GM12874 (cell line): ENCODE results near the gene JARID2.

Source experiments
- CTCF ChIP-seq: IDR thresholded peaks from 2 replicates; pipeline ENCODE4 v1.5.1; 2011; ENCODE audit warnings: low read depth, mild to moderate bottlenecking, control low read depth, low read length, moderate library complexity; ENCODE audit not compliant: insufficient read depth

Gene JARID2

GRCh38 chr6:15264412-15264811, 18.5 kb downstream of the JARID2 start:
- no peak for TF ChIP-seq CTCF

GRCh38 chr6:15264902-15265761, 19.3 kb downstream of the JARID2 start:
- no peak for TF ChIP-seq CTCF

- TF ChIP-seq CTCF: no peak
Measured at GRCh38 chr6:15265787-15266186, 19.9 kb downstream of the JARID2 start.

GRCh38 chr6:15266423-15266996, 20.6 kb downstream of the JARID2 start:
- no peak for TF ChIP-seq CTCF

- no peak for TF ChIP-seq CTCF
Measured at GRCh38 chr6:15267221-15267620, 21.4 kb downstream of the JARID2 start.

- no peak for TF ChIP-seq CTCF
Measured at GRCh38 chr6:15268137-15268908, 22.5 kb downstream of the JARID2 start.

- TF ChIP-seq CTCF: no peak
Measured at GRCh38 chr6:15269011-15269410, 23.1 kb downstream of the JARID2 start.
